ENCODE data around the gene E2F8. TPM values are rescaled to one million over a fixed set of nuclear protein-coding genes. Genes with fewer than 3 reads are reported as not detected.

Gene E2F8, protein sequence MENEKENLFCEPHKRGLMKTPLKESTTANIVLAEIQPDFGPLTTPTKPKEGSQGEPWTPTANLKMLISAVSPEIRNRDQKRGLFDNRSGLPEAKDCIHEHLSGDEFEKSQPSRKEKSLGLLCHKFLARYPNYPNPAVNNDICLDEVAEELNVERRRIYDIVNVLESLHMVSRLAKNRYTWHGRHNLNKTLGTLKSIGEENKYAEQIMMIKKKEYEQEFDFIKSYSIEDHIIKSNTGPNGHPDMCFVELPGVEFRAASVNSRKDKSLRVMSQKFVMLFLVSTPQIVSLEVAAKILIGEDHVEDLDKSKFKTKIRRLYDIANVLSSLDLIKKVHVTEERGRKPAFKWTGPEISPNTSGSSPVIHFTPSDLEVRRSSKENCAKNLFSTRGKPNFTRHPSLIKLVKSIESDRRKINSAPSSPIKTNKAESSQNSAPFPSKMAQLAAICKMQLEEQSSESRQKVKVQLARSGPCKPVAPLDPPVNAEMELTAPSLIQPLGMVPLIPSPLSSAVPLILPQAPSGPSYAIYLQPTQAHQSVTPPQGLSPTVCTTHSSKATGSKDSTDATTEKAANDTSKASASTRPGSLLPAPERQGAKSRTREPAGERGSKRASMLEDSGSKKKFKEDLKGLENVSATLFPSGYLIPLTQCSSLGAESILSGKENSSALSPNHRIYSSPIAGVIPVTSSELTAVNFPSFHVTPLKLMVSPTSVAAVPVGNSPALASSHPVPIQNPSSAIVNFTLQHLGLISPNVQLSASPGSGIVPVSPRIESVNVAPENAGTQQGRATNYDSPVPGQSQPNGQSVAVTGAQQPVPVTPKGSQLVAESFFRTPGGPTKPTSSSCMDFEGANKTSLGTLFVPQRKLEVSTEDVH
- under 1 TPM in 1 of 3 donors, not detected in 2; 0.64 TPM for total RNA-seq

DNA sequence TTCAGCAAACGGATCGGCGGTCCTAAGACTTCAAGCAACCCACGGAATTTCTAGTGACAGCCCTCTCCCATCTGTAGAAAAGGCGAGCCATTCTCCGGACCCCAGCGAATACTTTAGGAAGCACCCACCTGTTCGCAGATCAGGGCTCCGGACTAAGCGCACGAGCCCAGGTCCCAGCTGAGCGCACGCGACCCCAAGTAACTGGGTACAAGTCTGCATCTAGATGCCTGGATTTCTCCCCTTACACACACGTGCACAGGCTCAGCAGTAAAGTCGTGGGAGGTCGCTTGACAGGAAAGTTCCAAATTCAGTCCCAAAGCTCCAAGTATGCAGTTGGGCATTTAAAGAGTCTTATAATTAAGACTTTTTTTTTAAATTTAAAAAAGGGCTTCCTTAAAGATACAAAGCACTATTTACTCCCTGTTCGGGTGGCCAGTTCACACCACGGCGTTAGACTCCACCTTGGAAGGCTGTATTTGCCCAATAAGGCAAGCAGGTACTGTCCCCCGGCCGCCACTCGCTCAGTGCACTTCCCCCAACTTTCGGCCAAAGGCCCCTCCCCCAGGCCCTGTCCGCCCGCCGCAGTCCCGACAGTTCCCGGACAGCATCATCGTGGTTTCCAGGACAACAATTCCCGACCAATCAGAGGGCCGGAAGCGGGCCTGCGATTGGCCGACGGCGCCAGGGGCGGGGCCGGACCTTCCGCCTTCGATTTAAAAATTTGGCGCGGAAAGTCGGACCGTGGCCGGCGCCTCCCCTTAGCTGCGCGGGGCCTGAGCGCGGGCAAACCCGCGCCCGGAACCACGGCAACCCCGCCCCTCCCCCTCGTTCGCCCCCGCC, at the start of gene E2F8:
E2F8 (minus strand) TSS at position 526 of the 840 bp plus-strand sequence. CDS start 824 bp downstream, outside the sequence.
- TF ChIP-seq POLR2A (IDR thresholded peaks at IDR 0.05) (no peak), POLR2AphosphoS5 (IDR thresholded peaks at IDR 0.05) (peak in 1 of 3 donors; percentile 18), CTCF (IDR thresholded peaks at IDR 0.05) (no peak)
- peak within 1 kb of the TSS; percentile 52 to 90 (median 63) for H3K4me3 ChIP-seq
- H3K4me1 ChIP-seq, result peaks cover 9% of the 10 kb centered on the region in 2 donors
- H3K36me3 ChIP-seq, result no peaks in the 10 kb centered on the region
- no peaks in the 10 kb centered on the region for H3K9me3 ChIP-seq
- peak; percentile 72 to 77 for DNase-seq (ENCODE audit: low spot score in 2 of 2)
- intact Hi-C loops (cut with DNase I; ENCODE audit: low total_unique reads), result no loop called here
- H3K27me3 ChIP-seq, result peaks cover 11 to 46% of the 10 kb centered on the region in 2 donors
- no peak within 1 kb of the TSS for H3K27ac ChIP-seq

GRCh38 chr11:19290356-19290755, 49.6 kb upstream of the E2F8 start:
- intact Hi-C loops (cut with DNase I; ENCODE audit: low total_unique reads), result no loop called here
- TF ChIP-seq CTCF (IDR thresholded peaks at IDR 0.05), result no peak
- no peak for TF ChIP-seq POLR2A (IDR thresholded peaks at IDR 0.05)
- TF ChIP-seq POLR2AphosphoS5 (IDR thresholded peaks at IDR 0.05), result no peak
- no peak overlapping the region for H3K4me3 ChIP-seq
- no peaks in the 10 kb centered on the region for H3K27me3 ChIP-seq
- H3K9me3 ChIP-seq, result no peaks in the 10 kb centered on the region
- H3K4me1 ChIP-seq, result no peaks in the 10 kb centered on the region
- no peaks in the 10 kb centered on the region for H3K36me3 ChIP-seq
- H3K27ac ChIP-seq, result no peak overlapping the region
- DNase-seq (ENCODE audit: low spot score in 2 of 2), result no peak

DNA sequence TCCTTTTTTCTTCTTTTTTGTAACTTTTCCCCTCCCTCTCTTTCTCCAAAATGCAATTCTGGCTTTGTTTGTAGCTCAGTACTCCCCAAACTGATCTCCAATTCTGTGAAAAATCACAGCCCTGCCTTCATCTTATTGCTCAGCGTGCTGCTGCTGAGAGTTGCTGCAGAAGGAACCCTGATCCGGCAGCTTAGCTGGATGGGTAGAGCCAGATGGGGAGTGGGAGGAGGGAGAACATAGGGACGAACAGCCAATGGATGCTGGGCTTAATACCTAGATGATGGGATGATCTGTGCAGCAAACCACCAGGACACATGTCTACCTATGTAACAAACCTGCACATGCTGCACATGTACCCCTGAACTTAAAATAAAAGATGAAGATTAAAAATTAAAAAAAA, 47.5 kb upstream of the E2F8 start:
- no peak for DNase-seq (ENCODE audit: low spot score in 2 of 2)
- intact Hi-C loops (cut with DNase I; ENCODE audit: low total_unique reads), result loop anchor here (5.0 kb wide), 1 partner anchor 506 kb away; no protein-coding TSS in a partner anchor
- H3K36me3 ChIP-seq, result no peaks in the 10 kb centered on the region
- H3K4me1 ChIP-seq, result no peaks in the 10 kb centered on the region
- no peaks in the 10 kb centered on the region for H3K27me3 ChIP-seq
- TF ChIP-seq CTCF (IDR thresholded peaks at IDR 0.05) (no peak), POLR2AphosphoS5 (IDR thresholded peaks at IDR 0.05) (no peak), POLR2A (IDR thresholded peaks at IDR 0.05) (no peak)
- H3K4me3 ChIP-seq, result no peak overlapping the region
- H3K27ac ChIP-seq, result no peak overlapping the region
- H3K9me3 ChIP-seq, result no peaks in the 10 kb centered on the region

DNA sequence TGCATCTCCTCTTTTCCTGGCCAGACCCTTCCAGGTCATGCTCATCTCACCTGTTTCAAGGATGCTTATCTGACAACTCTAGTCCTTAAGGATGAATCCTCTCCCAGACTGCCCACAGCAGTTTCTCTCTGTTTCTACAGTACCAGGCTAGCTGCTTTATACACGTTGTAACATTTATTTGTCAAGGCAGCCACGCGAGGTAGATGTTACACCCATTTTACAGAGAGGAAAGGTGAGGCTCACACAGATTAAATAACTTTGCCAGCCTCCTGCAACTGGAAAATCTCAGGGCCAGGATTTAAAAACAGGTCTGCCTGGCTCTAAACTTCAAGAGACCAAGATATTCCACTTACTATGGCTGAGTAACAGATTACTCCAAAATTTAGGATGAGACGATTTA, 45.7 kb upstream of the E2F8 start:
- Histone ChIP-seq H3K9me3 (no peaks in the 10 kb centered on the region), H3K4me1 (no peaks in the 10 kb centered on the region), H3K27me3 (no peaks in the 10 kb centered on the region), H3K4me3 (no peak overlapping the region), H3K36me3 (no peaks in the 10 kb centered on the region), H3K27ac (no peak overlapping the region)
- no peak for TF ChIP-seq POLR2AphosphoS5 (IDR thresholded peaks at IDR 0.05)
- no peak for TF ChIP-seq POLR2A (IDR thresholded peaks at IDR 0.05)
- TF ChIP-seq CTCF (IDR thresholded peaks at IDR 0.05), result no peak
- intact Hi-C loops (cut with DNase I; ENCODE audit: low total_unique reads), result loop anchor here (5.0 kb wide), 1 partner anchor 504 kb away; no protein-coding TSS in a partner anchor
- DNase-seq (ENCODE audit: low spot score in 2 of 2), result no peak
